Stimulated activated CD4-positive, alpha-beta T cell treated with anti-CD3 and anti-CD28 coated beads, Interleukin-2, amount 100 ng/mL, for 48 hours (primary cell): ENCODE results near the gene ZNF76.

Experiments
- DNase-seq, 2 donors: peaks; one replicate each; pipeline ENCODE4 v3.0.0-alpha.2; 2020

ZNF76 gene

GRCh38 chr6:35273822-35274559 lies 14.5 kb downstream of the ZNF76 start:
- DNase-seq = no peak

GRCh38 chr6:35275744-35276260 lies 16.3 kb downstream of the ZNF76 start:
- no peak for DNase-seq

- DNase-seq = no peak
These were observed 19.2 kb downstream of the ZNF76 start for GRCh38 chr6:35278708-35279107.

GRCh38 chr6:35280903-35281302 lies 21.4 kb downstream of the ZNF76 start:
- no peak for DNase-seq

GRCh38 chr6:35282472-35282871 lies 22.9 kb downstream of the ZNF76 start:
- no peak for DNase-seq

GRCh38 chr6:35283361-35283760 lies 23.8 kb downstream of the ZNF76 start:
- no peak for DNase-seq

GRCh38 chr6:35287671-35288396 lies 28.3 kb downstream of the ZNF76 start:
- no peak for DNase-seq

- no peak for DNase-seq
These were observed 29.3 kb downstream of the ZNF76 start for GRCh38 chr6:35288834-35289233.

GRCh38 chr6:35291491-35291890 lies 32.0 kb downstream of the ZNF76 start:
- no peak for DNase-seq

GRCh38 chr6:35292494-35292893 lies 33.0 kb downstream of the ZNF76 start:
- DNase-seq = no peak

GRCh38 chr6:35293681-35294080 lies 34.1 kb downstream of the ZNF76 start:
- no peak for DNase-seq

- peak in 1 of 2 donors; percentile 39 for DNase-seq
These were observed 34.9 kb downstream of the ZNF76 start for GRCh38 chr6:35294308-35294945.

GRCh38 chr6:35295036-35295435 lies 35.5 kb downstream of the ZNF76 start:
- DNase-seq = no peak

- no peak for DNase-seq
These were observed 36.2 kb downstream of the ZNF76 start for GRCh38 chr6:35295521-35296315.

- DNase-seq = no peak
These were observed 37.5 kb downstream of the ZNF76 start for GRCh38 chr6:35296931-35297600.

- peak; percentile 74 to 78 for DNase-seq
These were observed 38.3 kb downstream of the ZNF76 start, which contains the start of gene DEF6 for GRCh38 chr6:35297601-35298481. DEF6 (plus strand) TSS chr6:35297818; CDS start chr6:35297857, 39 bp downstream.

GRCh38 chr6:35298625-35299140 lies 39.1 kb downstream of the ZNF76 start:
- no peak for DNase-seq

GRCh38 chr6:35299674-35300073 lies 40.1 kb downstream of the ZNF76 start:
- DNase-seq = no peak

GRCh38 chr6:35300848-35301247 lies 41.3 kb downstream of the ZNF76 start:
- no peak for DNase-seq

GRCh38 chr6:35302604-35303241 lies 43.2 kb downstream of the ZNF76 start:
- peak; percentile 76 to 79 for DNase-seq
